Keratinocyte (primary cell): ENCODE data around the gene XRCC1. TPM values are rescaled to one million over a fixed set of nuclear protein-coding genes. Genes with fewer than 3 reads are reported as not detected.

Experiments
- DNase-seq: peaks from one replicate; pipeline ENCODE4 v3.0.0-alpha.2; 2011; ENCODE audit warnings: low read depth, missing footprints, low spot score
- FAIRE-seq: peaks from 2 replicates; lab custom pipeline; 2011; peaks lifted over from hg19 to GRCh38; lab: Jason Lieb, UNC
- H2AFZ ChIP-seq: 2 replicates; pipeline ENCODE4 v1.6.0; 2012; ENCODE audit warnings: low read length, control low read depth, inconsistent platforms; ENCODE audit not compliant: control insufficient read depth
- H3K27ac ChIP-seq: 2 replicates; pipeline ENCODE4 v1.5.1; 2011; ENCODE audit warnings: low read length; ENCODE audit not compliant: control insufficient read depth, insufficient read depth
- H3K27me3 ChIP-seq: 3 replicates; pipeline ENCODE4 v1.6.0; 2011; ENCODE audit warnings: low read length; ENCODE audit not compliant: control insufficient read depth, insufficient read depth; ENCODE audit errors: extremely low read depth
- H3K36me3 ChIP-seq, 2 experiments: 2 replicates in 1 of 2; 3 replicates in 1 of 2; pipeline ENCODE4 v1.5.1; 2011; ENCODE audit warnings: low read length in 2 of 2, mild to moderate bottlenecking in 1 of 2; ENCODE audit not compliant: control insufficient read depth in 2 of 2, insufficient read depth in 2 of 2; ENCODE audit errors: extremely low read depth in 1 of 2
- H3K4me1 ChIP-seq: 3 replicates; pipeline ENCODE4 v1.5.1; 2011; ENCODE audit warnings: low read length; ENCODE audit not compliant: control insufficient read depth, insufficient read depth; ENCODE audit errors: extremely low read depth
- H3K4me2 ChIP-seq: 3 replicates; pipeline ENCODE4 v1.6.0; 2011; ENCODE audit warnings: low read depth, low read length; ENCODE audit not compliant: control insufficient read depth, insufficient read depth; ENCODE audit errors: extremely low read depth
- H3K4me3 ChIP-seq, 3 experiments: fragments of 200-600 bp in 1 of 3; sonication (generic) in 1 of 3; 2 replicates in 2 of 3; 3 replicates in 1 of 3; pipeline ENCODE4 v1.5.1; 2011 to 2016; ENCODE audit warnings: low read length in 3 of 3, mild to moderate bottlenecking in 3 of 3, control low read depth in 2 of 3, inconsistent platforms in 1 of 3, low read depth in 1 of 3, mixed read lengths in 1 of 3, mixed run types in 1 of 3, moderate library complexity in 1 of 3; ENCODE audit not compliant: control insufficient read depth in 2 of 3, insufficient read depth in 2 of 3; ENCODE audit errors: extremely low read depth in 1 of 3
- H3K79me2 ChIP-seq: 2 replicates; pipeline ENCODE4 v1.6.0; 2012; ENCODE audit warnings: low read length; ENCODE audit not compliant: control insufficient read depth, insufficient read depth
- H3K9ac ChIP-seq: 3 replicates; pipeline ENCODE4 v1.6.0; 2011; ENCODE audit warnings: low read length; ENCODE audit not compliant: control insufficient read depth, insufficient read depth; ENCODE audit errors: extremely low read depth
- H3K9me1 ChIP-seq: 3 replicates; pipeline ENCODE4 v1.6.0; 2011; ENCODE audit warnings: low read length; ENCODE audit not compliant: control insufficient read depth, insufficient read depth; ENCODE audit errors: extremely low read depth
- H3K9me3 ChIP-seq: 2 replicates; pipeline ENCODE4 v1.5.1; 2012; ENCODE audit warnings: low read depth, low read length; ENCODE audit not compliant: control insufficient read depth
- H4K20me1 ChIP-seq: 3 replicates; pipeline ENCODE4 v1.6.0; 2011; ENCODE audit warnings: low read length; ENCODE audit not compliant: control insufficient read depth, insufficient read depth; ENCODE audit errors: extremely low read depth
- CTCF ChIP-seq, 3 experiments: IDR thresholded peaks in 1 of 3; conservative IDR thresholded peaks in 1 of 3; optimal IDR thresholded peaks in 1 of 3; 2 replicates in 2 of 3; 3 replicates in 1 of 3; pipeline versions ENCODE3 to v1.5.1; 2011; ENCODE audit warnings: low read length in 3 of 3, mild to moderate bottlenecking in 3 of 3, moderate library complexity in 2 of 3, control low read depth in 1 of 3, inconsistent platforms in 1 of 3; ENCODE audit not compliant: insufficient read depth in 2 of 3; ENCODE audit errors: extremely low read depth in 1 of 3
- EZH2 ChIP-seq: IDR thresholded peaks from one replicate; pipeline ENCODE4 v1.6.1; 2012; ENCODE audit warnings: inconsistent platforms, mild to moderate bottlenecking, low read length, moderate library complexity
- dilution Hi-C: fragments of 300-500 bp; cut with MboI; formaldehyde crosslinking; loops from one replicate; pipeline ENCODE4 v1.7.0; 2020; ENCODE audit warnings: low sequenced_read_pairs; ENCODE audit not compliant: extremely low pct_ligation_motif_present
- polyA plus RNA-seq, 5 experiments: library from polyadenylated mRNA; depleted of rRNA in 3 of 5; stranded (reverse) in 3 of 5; stranded (forward) in 1 of 5; unstranded in 1 of 5; fragments of >200 nt; gene quantifications; 1 replicate in 1 of 5; 2 replicates in 3 of 5; 3 replicates in 1 of 5; pipeline versions ENCODE4 v1.2.1 to v1.2.3, GENCODE V29; 2011 to 2012; ENCODE audit warnings: missing spikeins in 2 of 5, low read depth in 1 of 5, low replicate concordance in 1 of 5

Gene XRCC1
- polyA plus RNA-seq, 1 donor (not counting 4 experiments of a cell fraction or from before 2014, with no cell fraction given), result 16.3 TPM

GRCh38 chr19:43504426-43505185, 70.7 kb downstream of the XRCC1 start, which contains the start of gene PHLDB3:
TSS of gene PHLDB3 (minus strand) at chr19:43504746. CDS start at chr19:43504118, 628 bp downstream.
- dilution Hi-C loops, result no loop called here
- H3K36me3 ChIP-seq, result peaks cover 8 to 22% of the 10 kb centered on the region in 2 experiments
- no peaks in the 10 kb centered on the region for H3K9me3 ChIP-seq
- peak within 1 kb of the TSS; percentile 92 for H2AFZ ChIP-seq
- H3K4me1 ChIP-seq, result peaks cover 8% of the 10 kb centered on the region
- H3K27me3 ChIP-seq, result no peaks in the 10 kb centered on the region
- H3K4me2 ChIP-seq, result peak within 1 kb of the TSS; percentile 97
- peak within 1 kb of the TSS; percentile 91 for H3K9ac ChIP-seq
- H3K9me1 ChIP-seq, result no peaks in the 10 kb centered on the region
- H3K4me3 ChIP-seq, result peak within 1 kb of the TSS; percentile 62 to 96 (median 95)
- no peak for TF ChIP-seq CTCF (optimal IDR thresholded peaks at IDR 0.05 in 1 of 3, IDR thresholded peaks at IDR 0.05 in 1 of 3, conservative IDR thresholded peaks at IDR 0.05 in 1 of 3; ENCODE audit: extremely low read depth in 1 of 3, insufficient read depth in 2 of 3, low read length in 3 of 3)
- TF ChIP-seq EZH2, result no peak
- FAIRE-seq (no peak), DNase-seq (no peak)
- no peaks in the 10 kb centered on the region for H4K20me1 ChIP-seq
- peak within 1 kb of the TSS; percentile 91 for H3K27ac ChIP-seq
- H3K79me2 ChIP-seq, result peaks cover 13% of the 10 kb centered on the region

GRCh38 chr19:43503501-43504425, 71.6 kb downstream of the XRCC1 start:
- Histone ChIP-seq H3K27me3 (no peaks in the 10 kb centered on the region), H3K4me2 (peak overlapping the region; percentile 97), H3K27ac (peak overlapping the region; percentile 91), H3K9ac (peak overlapping the region; percentile 91), H3K9me3 (no peaks in the 10 kb centered on the region), H3K4me1 (peaks cover 8% of the 10 kb centered on the region), H3K4me3 (peak overlapping the region; percentile 62 to 96 (median 95)), H4K20me1 (no peaks in the 10 kb centered on the region), H2AFZ (peak overlapping the region; percentile 92), H3K36me3 (peaks cover 5 to 20% of the 10 kb centered on the region in 2 experiments), H3K9me1 (no peaks in the 10 kb centered on the region), H3K79me2 (peaks cover 13% of the 10 kb centered on the region)
- TF ChIP-seq EZH2 (no peak), CTCF (optimal IDR thresholded peaks at IDR 0.05 in 1 of 3, IDR thresholded peaks at IDR 0.05 in 1 of 3, conservative IDR thresholded peaks at IDR 0.05 in 1 of 3; ENCODE audit: extremely low read depth in 1 of 3, insufficient read depth in 2 of 3, low read length in 3 of 3) (peak in 1 of 3 experiments; percentile 59)
- DNase-seq (no peak), FAIRE-seq (peak; percentile 82)
- dilution Hi-C loops, result no loop called here
